Kidney capillary endothelial cell (primary cell): ENCODE data around the gene ST8SIA6.
"Not testable (repeated sequence)": the region's sequence is repeated elsewhere in the genome, so short reads cannot be mapped to it uniquely, and the experiment has no call there.

Source experiments
- DNase-seq: peaks from one replicate; pipeline ENCODE4 v3.0.0-alpha.2; 2018; ENCODE audit warnings: low spot score

The ST8SIA6 gene

DNA sequence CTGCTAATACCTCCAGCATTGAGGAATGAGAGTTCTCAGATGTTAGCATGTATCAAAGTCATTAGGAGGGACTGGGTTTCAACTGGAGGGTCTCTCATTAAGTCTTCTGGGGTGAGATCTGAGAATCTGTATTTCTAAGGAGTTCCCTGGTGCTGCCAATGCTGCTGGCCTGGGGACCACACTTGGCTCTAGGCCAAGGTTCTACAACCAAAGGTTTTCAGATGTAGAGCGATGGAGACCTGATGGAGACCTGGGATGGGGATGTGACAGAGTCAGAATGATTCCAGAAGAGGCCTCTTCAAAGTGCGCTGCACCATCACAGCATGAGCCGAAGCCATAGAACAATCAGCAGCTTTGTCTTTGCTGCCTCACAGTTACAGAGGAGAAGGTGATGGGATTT is 27.2 kb downstream of the ST8SIA6 start:
- DNase-seq: no peak

DNA sequence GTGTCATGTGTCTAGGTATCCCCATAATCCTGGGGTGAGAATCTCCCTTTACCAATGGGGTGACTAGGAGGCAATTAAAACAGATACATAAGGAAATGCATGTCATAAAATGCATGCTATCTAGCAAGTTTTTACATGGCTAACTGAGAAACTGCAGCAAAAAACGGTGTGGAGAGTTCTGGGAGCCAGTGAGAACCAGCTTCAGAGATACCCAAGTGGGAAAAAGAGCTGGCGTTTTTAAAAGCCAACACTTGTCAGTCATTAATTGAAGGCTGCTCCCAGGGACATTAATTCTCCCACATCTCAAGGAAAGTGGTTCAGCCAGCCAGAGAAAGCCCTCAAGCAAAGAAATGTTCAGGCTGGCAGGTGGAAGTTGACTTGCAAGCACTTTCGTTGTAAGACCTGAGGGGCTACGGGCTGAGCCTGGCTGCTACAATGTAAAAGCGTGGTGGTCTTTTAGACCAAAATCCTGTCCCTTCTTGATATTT is 28.1 kb downstream of the ST8SIA6 start:
- DNase-seq: no peak

DNA sequence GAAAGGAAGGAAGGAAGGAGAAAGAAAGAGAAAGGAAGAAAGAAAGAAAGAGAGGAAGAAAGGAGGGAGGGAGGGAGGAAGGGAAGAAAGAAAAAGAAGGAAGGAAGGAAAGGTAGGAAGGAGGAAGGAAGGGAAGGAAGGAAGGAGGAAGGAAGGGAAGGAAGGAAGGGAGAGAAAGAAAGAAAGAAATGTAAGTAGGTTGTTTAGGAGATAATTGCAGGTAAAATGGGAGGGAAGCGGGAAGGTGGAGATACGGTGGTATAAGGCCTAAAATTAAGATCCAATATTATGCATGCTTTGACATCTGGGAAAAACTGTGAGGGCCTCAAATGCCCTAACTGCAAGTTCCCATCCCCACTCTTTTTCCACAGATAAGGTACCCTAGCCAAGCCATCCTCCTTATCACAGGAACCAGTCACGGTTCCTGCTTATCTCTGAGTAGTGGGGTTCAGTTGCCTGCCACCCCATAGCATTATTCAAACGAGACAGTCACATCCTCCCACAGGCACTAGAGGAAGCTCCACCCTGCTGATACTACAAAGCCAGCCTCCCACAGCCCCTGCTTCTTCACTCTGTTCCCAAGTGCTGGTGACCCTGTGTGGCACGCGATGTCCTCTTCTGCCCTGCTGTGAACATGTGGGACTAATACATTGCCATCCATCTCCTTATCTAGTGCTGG is 28.7 kb downstream of the ST8SIA6 start:
- no peak for DNase-seq

DNA sequence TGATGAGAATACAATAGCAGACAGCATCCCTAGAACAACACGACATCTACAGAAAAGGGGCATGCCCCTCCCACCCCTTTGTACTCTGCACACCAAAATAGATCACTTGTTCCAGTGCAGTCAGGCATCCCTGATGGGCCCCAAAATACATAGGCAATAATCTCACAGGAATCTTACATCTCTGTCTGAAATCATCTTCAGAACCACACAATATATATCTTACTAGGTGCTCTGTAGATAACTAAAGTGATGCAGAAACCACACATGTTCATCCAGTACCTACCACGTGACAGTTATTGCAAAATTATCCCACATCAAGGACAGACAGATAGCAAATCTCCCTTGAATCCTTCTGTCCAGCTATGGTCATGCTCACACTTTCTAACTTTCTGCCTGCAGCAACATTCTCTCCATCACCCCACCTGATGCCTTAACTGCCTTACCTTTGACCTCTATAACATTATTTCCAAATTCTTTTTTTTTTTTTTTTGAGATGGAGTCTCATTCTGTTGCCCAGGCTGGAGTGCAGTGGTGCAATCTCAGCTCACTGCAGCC is 30.7 kb downstream of the ST8SIA6 start:
- DNase-seq: no peak

DNA sequence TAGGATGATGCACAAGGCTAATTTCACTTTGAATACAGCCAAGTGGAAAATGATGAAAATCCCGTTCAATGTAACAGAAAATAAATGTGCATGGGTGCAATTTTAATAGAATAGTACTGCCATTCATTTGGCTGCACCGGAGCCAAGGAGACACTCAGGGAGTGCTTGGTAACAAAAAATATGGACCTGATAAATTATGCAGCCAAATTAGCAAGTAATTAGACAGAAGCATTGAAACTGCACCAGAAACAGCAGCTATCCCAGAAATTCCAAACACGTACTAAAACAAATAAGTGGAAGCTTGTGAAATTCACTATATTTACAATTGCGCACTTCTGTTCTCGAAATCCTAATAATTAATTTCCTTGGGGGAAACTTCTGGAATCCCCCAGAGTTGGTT is 31.5 kb downstream of the ST8SIA6 start:
- DNase-seq: no peak

DNA sequence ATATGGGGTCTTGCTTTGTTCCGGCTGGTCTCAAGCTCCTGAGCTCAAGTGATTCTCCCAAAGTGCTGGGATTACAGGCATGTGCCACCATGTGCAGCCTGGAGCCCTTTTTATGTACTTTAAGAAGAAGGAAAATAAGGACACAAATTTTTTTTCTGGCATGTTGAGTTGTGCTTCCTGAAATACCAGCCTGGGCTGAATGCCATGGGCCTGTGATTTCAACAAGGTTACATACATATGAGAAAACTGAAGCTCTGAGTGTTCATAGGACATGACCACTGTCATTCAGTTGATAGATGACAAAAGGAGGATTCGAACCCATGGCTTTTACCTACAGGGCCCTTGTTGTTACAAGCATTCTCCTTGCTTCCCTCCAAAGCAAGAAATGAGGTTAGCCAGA is 36.1 kb downstream of the ST8SIA6 start:
- DNase-seq: no peak

DNA sequence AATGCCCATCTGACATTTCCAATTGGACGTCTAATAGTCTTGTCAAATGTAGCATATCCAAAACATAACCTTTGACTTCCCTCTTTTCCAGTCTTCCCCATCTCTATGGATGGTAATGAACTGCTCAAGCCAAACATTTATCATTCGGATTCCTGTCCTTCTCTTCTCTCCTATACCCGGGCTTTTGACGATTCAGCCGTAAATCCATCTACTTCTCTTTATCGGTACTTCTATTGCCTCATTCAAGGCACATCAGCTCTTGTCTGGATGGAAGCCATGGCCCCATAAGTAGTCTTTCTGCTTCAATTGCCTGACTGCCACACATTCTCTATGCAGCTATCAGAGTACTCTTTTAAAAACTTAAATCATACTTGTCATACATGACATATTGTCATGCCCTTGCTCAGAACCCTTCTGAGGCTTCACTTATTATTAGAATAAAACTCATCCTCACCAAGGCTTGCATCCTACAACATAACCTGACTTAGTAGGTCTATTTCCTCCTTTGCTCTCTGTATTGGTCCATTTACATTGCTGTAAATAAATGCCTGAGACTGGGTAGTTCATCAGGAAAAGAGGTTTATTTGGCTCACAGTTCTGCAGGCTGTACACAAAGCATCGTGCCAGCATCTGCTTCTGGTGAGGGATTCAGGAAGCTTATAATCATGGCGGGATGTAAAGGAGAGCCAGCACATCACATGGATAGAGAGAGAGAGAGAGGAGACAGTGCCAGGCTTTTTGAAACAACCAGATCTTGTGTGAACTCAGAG is 37.8 kb downstream of the ST8SIA6 start:
- DNase-seq: no peak

DNA sequence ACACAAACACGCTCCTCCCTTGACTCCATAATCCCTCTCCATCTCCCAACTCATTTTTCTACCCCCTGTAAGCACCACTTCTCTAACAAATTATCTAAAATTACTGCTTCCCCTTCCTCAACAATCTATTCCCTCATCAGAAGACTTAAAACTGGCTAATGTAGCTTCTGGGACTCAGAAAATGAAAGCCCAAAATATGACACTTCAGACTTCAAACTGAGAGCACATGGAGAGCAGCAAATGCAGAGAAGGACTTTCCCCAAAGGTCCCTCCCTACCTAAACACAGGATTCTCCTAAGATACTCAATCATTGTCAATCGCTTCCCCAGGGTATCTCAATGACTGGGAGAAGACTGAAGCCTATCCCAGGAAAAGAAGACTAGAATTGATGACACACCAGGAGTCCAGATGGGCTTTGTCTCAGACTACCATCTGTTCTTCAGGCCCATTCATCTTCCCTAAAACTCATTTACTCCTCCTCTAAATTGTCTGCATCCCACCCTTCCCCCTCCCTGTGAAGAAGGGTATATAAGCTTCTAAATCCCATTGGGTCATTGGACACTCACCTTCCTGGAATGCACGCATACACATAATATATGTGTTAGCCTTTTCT is 39.2 kb downstream of the ST8SIA6 start:
- DNase-seq: no peak

DNA sequence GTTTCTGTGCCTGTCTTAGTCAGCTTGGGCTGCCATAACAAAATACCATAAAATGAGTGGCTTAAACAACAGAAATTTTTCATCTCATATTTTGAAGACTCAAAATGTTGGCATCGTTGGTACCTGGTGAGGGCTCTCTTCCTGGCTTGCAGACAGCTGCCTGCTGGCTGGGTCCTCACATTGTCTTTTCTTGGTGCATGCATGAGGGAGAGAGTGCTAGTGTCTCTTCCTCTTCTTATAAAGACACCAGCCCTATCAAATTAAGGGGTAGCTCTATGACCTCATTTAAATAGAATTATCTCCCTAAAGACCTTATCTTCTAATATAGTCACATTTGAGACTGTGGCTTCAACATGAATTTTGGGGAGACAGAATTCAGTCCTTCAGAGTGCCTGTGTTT is 39.9 kb downstream of the ST8SIA6 start:
- no peak for DNase-seq

DNA sequence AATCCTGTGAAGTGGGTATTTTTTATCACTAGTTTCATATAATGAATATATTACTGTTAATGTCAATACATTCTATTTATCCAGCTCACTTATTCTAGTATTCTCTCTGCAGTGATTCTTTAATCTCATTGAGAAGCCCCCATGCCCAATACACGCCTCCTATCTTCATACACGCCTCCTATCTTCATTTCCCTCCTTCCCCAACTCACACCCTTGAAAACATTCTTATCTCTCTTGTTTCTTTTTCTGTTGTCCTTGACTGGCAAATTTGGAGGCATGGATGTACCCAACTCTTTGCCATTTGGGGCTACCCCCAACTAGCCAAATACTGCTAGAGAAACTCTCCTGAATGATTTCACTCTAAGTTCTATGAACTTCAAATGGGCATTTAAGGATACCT is 40.5 kb downstream of the ST8SIA6 start:
- DNase-seq: no peak

DNA sequence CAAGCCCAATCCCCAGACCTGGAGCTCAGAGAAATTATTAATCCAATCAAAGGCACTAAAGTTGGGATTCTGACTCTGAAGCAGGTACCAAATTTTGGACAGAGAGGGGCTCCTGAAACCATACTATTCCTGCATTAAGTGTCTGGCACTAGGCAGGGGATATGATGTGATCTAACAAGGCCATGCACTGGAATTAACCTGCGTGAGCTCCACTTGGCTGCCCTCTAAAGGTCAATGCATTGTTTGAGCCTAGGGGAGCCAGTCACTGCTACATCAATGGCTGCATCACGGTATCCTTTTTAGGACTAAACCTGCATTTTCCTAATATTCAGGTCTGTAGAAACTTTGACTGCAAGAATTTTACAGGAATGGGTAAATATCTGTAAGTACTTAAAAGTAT is 42.1 kb downstream of the ST8SIA6 start:
- no peak for DNase-seq

DNA sequence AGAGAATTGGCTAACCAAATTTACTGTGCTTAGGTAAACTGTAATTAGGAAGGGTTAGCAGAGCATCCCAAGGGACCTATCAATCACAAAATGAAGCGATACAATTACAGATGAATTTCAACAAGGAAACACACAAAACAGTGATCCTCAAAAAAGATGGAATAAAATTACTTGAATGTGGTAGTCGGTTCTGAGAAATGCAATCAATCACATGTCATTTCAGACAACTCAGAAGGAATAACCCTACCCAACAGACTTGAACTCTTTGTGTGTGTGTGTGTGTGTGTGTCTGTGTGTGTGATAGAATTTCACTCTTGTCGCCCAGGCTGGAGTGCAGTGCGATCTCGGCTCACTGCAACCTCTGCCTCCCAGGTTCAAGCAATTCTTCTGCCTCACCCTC is 43.5 kb downstream of the ST8SIA6 start:
- DNase-seq: no peak

DNA sequence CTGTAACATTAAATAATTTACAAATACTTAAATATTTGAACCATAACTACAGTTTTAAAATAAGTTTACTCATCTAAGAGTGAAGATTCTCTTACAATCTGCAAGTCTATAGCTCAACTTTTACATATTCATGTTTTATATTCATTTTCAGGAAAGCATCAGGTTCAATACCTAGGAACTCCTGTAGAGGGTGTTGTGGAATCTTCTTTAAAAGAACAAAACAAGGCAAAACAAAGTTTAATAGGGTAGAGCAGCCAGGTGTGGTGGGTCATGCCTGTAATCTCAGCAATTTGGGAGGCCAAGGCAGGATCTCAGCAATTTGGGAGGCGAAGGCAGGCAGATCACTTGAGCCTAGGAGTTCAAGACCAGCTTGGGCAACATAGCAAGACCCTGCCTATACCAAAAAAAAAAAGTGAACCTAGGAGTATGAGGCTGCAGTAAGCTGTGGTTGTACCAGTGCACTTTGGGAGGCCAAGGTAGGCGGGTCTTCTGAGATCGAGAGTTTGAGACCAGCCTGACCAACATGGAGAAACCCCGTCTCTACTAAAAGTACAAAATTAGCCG is 45.1 kb downstream of the ST8SIA6 start:
- no peak for DNase-seq

DNA sequence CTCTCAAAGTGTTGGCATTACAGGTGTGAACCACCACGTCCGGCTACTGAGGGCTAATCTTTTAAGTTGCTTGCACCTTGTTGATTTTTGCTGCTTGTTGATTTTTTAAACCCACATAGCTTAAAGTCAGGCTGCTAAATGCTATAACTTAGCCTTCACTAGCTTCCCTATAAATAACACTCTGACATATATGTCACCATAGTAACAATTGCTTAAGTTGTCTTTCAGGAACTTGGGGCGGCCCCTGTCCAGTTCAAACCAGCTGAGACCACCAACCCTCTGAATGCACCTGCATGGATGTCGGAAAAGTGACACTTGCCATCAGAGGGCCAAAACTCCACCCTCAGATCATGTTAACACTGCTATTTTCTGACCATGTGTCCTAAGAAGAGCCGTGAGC is 47.3 kb downstream of the ST8SIA6 start:
- no peak for DNase-seq

DNA sequence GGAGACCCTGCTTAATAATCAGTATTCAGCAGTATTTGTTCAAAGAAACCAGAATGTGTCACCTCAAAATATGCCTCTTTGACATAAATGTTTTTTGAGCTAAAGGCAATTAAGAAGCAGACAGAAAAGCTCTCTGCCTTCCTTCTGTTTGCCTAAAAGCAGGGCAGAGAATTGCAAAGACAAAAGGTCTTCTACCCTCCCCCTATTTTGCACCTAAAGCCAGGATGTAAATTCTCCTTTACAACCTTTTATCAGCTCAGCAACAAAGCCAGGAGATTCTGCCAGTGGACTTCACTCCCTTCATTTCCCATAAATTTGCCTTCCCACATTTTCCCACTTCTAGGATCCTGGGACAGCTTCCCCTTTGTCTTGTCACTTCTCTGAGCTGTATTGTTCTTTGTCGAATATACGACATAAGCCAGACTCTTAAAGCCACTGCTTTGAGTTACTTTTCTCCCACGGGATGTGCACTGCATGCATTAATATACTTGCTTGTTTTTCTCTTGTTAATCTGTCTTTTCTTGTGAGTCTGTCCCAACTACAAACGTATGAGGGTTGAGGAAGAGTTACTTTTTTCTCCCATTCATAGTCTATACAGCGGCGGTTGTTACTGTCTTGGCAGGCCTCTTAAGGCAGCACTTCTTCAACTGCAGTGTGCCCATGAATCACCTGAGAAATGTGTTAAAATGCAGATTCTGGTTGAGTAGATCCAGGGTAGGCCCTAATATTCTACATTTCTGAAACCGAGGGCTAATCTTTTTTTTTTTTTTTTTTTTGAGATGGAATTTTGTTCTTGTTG is 48.2 kb downstream of the ST8SIA6 start:
- no peak for DNase-seq

DNA sequence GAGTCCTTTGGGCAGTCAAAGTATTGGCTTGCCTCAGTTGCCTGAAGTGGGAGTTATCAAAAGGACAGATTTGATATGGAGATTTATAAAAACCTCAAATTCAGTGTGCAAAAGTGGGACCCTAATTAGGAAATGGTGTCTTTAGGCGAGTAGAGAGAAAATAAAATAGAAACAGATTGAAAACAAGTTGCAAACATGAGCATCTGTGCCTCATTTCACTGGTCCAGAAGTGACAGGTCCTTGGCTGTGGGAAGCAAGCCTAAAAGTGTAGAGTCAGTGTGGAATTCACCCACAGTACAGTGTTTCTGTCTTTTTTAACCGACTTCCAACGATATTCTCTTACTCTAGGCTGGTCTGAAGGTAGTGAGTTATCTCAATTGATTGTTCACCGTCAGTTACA is 51.2 kb downstream of the ST8SIA6 start:
- DNase-seq: no peak

DNA sequence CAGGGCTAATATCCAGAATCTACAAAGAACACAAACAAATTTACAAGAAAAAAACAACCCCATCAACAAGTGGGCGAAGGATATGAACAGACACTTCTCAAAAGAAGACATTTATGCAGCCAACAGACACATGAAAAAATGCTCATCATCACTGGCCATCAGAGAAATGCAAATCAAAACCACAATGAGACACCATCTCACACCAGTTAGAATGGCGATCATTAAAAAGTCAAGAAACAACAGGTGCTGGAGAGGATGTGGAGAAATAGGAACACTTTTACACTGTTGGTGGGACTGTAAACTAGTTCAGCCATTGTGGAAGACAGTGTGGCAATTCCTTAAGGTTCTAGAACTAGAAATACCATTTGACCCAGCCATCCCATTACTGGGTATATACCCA is 52.4 kb downstream of the ST8SIA6 start:
- not testable (repeated sequence) for DNase-seq

DNA sequence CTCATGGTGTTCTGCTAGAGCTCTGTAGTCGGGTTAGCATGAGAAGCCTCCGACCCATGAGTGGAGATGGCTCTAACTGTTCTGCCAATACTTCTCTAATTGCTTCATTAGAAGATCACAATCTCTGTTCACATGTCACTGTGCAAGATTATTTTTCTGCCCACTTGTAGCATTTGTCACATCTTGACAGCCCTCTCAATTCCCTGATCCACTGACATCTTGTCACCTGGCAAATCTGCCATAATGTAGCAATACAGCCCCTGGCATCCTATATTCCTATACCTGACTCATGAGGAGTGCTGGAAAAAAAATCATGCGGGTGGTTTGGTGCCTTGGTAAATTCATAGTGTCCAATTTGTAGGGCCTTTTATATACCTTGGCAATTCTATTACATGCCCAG is 58.4 kb downstream of the ST8SIA6 start:
- DNase-seq: no peak

DNA sequence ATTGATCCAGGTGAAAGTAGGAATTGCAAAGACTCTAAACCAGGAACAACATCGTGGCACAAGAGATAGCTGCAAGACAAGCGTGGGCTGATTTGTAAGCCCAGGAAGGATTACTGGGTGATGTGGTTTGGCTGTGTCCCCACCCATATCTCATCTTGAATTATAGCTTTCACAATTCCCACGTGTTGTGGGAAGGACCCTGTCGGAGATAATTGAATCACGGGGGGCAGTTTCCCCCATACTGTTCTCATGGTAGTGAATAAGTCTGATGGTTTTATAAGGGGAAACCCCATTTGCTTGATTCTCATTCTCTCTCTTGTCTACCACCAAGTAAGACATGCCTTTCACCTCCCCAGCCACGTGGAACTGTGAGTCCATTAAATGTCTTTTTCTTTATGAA is 59.5 kb downstream of the ST8SIA6 start:
- no peak for DNase-seq

DNA sequence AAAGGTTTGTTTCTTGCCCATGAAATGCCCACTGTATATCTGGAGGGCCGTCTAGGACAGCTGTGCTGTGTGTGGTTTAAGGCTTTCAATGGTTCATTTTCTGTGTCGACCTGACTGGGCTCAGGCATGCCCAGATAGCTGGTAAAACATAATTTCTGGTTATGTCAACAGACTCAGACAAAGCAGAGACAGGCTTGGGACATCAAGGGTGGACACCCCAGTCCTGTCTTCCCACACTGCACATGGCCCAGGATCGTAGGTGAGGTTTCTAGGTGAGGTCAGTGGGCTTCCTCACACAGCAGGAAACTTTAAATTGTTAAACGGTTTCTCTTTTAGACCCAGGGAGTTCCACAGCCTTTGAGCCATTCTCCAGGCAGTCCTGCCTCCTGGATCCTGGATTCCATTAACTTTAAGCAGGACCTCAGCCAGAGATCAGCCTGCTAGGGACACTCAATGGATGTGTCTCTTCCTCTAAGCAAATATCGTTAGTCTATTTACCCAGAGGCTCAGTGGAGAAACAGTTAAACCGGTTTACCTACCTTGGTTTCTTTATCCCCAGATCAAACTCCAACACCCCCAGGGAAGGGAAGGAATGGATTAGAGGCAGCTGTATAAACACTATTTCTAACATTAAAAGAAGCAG is 66.4 kb downstream of the ST8SIA6 start:
- DNase-seq: no peak

DNA sequence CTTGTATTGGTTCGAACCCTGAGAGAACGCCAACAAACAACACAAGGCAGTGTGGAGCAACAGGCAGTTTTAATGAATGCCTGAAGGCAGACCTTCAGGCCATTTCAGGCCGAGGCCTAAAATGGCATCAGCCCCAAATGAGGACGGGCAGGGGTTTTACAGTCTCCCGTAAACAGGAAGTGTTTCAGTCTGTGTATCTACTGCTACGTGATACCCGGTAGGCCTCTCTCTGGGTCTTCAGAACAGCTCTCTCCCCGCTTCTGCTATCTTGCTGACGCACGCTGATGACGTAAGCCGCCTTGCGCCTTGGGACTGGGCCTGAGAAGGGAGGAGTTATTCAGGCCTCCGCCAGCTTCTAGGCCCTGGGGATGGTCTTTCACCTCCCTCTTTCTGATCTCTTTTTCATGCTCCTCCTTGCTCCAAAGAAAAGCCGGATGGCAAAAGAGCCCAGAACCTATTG is 67.7 kb downstream of the ST8SIA6 start:
- DNase-seq: no peak
